Sigmoid colon (tissue), 3 donors: ENCODE results near the gene FABP7.

Experiments
- CTCF ChIP-seq, 4 experiments: fragments of 450-650 bp in 3 of 4; fragments of 200-600 bp in 1 of 4; IDR thresholded peaks; one replicate each; pipeline ENCODE4 v1.5.1; 2016 to 2019; ENCODE audit warnings: antibody characterized with exemption in 4 of 4, mild to moderate bottlenecking in 3 of 4, moderate library complexity in 2 of 4
- POLR2A ChIP-seq, 2 donors: fragments of 450-650 bp; IDR thresholded peaks; one replicate each; pipeline ENCODE4 v1.6.1; 2016; ENCODE audit warnings: antibody characterized with exemption in 2 of 2, mild to moderate bottlenecking in 2 of 2, moderate library complexity in 2 of 2

GRCh38 chr6:122804962-122805485 is 25.5 kb downstream of the FABP7 start:
- TF ChIP-seq CTCF (IDR thresholded peaks at IDR 0.05) (no peak), POLR2A (IDR thresholded peaks at IDR 0.05) (no peak)
